HG03103 (cell line): ENCODE results near the gene HELZ2.
"Not testable (repeated sequence)": the region's sequence is repeated elsewhere in the genome, so short reads cannot be mapped to it uniquely, and the experiment has no call there.

ENCODE experiments used
- ATAC-seq: cut with Tn5 transposase; IDR thresholded peaks from one replicate; pipeline ENCODE4 v1.9.1; 2021; ENCODE audit warnings: low read depth; ENCODE audit not compliant: unreplicated experiment

Gene HELZ2

GRCh38 chr20:63580796-63581461 lies 6.9 kb upstream of the HELZ2 start:
- ATAC-seq, result no peak

GRCh38 chr20:63579017-63579694 lies 5.1 kb upstream of the HELZ2 start:
- ATAC-seq, result no peak

GRCh38 chr20:63578224-63579016 lies 4.4 kb upstream of the HELZ2 start:
- no peak for ATAC-seq

- no peak for ATAC-seq
These were observed 3.4 kb upstream of the HELZ2 start for GRCh38 chr20:63577317-63577894.

GRCh38 chr20:63576311-63576710 lies 2.3 kb upstream of the HELZ2 start:
- no peak for ATAC-seq

GRCh38 chr20:63574829-63575743 lies 1.0 kb upstream of the HELZ2 start:
- no peak for ATAC-seq

GRCh38 chr20:63573647-63574131 lies 350 bp downstream of the HELZ2 start:
- ATAC-seq, result no peak

GRCh38 chr20:63572788-63573646 lies 1.0 kb downstream of the HELZ2 start:
- ATAC-seq, result no peak

GRCh38 chr20:63572071-63572787 lies 1.8 kb downstream of the HELZ2 start:
- ATAC-seq, result no peak

- not testable (repeated sequence) for ATAC-seq
These were observed 3.0 kb downstream of the HELZ2 start for GRCh38 chr20:63571087-63571478.

- no peak for ATAC-seq
These were observed 3.6 kb downstream of the HELZ2 start for GRCh38 chr20:63570281-63571086.

- ATAC-seq, result no peak
These were observed 4.8 kb downstream of the HELZ2 start for GRCh38 chr20:63568986-63569949.

GRCh38 chr20:63568170-63568981 lies 5.7 kb downstream of the HELZ2 start:
- ATAC-seq, result no peak

- ATAC-seq, result no peak
These were observed 6.5 kb downstream of the HELZ2 start for GRCh38 chr20:63567386-63568169.

- ATAC-seq, result no peak
These were observed 7.0 kb downstream of the HELZ2 start for GRCh38 chr20:63567136-63567385.
